Transverse colon (tissue), 4 donors: ENCODE data around the gene BNC1. TPM values are rescaled to one million over a fixed set of nuclear protein-coding genes. Genes with fewer than 3 reads are reported as not detected.

ENCODE experiments used
- DNase-seq: peaks from one replicate; pipeline ENCODE4 v3.0.0-alpha.2; 2019
- H3K27ac ChIP-seq, 4 donors: fragments of 200-600 bp; sonication (generic); 2 replicates each; pipeline ENCODE4 v1.5.1; 2016 to 2018; ENCODE audit warnings: inconsistent platforms in 4 of 4
- H3K27me3 ChIP-seq: fragments of 200-600 bp; sonication (generic); 2 replicates; pipeline ENCODE4 v1.5.1; 2017; ENCODE audit warnings: inconsistent platforms
- H3K36me3 ChIP-seq, 4 donors: fragments of 200-600 bp; sonication (generic); 2 replicates each; pipeline ENCODE4 v1.5.1; 2017 to 2019; ENCODE audit warnings: inconsistent platforms in 4 of 4
- H3K4me1 ChIP-seq, 4 donors: fragments of 200-600 bp; sonication (generic); 2 replicates each; pipeline ENCODE4 v1.5.1; 2017 to 2020; ENCODE audit warnings: inconsistent platforms in 4 of 4
- H3K4me3 ChIP-seq, 4 donors: fragments of 200-600 bp; sonication (generic); 1 replicate in 1 of 4; 2 replicates in 3 of 4; pipeline versions ENCODE4 v1.5.1 to v1.6.1; 2017 to 2019; ENCODE audit warnings: inconsistent platforms in 4 of 4
- H3K9me3 ChIP-seq, 2 donors: fragments of 200-600 bp; sonication (generic); 2 replicates each; pipeline ENCODE4 v1.5.1; 2017 to 2019; ENCODE audit warnings: inconsistent platforms in 2 of 2
- EP300 ChIP-seq: sonication (generic); formaldehyde crosslinking; IDR thresholded peaks from one replicate; pipeline ENCODE4 v1.6.1; 2017; ENCODE audit warnings: antibody characterized with exemption, low read depth
- POLR2A ChIP-seq: fragments of 450-650 bp; IDR thresholded peaks from one replicate; pipeline ENCODE4 v1.6.1; 2016; ENCODE audit warnings: antibody characterized with exemption, mild to moderate bottlenecking, moderate library complexity
- POLR2AphosphoS5 ChIP-seq, 3 donors: sonication (generic); formaldehyde crosslinking; IDR thresholded peaks; one replicate each; pipeline ENCODE4 v1.6.1; 2016; ENCODE audit warnings: antibody characterized with exemption in 3 of 3
- WGBS, 2 donors: methylation state at CpG; one replicate each; pipeline ENCODE4 v1.1.5; 2018; ENCODE audit warnings: low coverage in 1 of 2; 5-methylcytosine and 5-hydroxymethylcytosine counted together
- in situ Hi-C, 4 donors: fragments of 200-750 bp; cut with MboI; loops; one replicate each; pipeline versions ENCODE4 v1.15.0 to v1.15.1; 2017; ENCODE audit warnings: low sequenced_read_pairs in 3 of 4, low pct_ligation_motif_present in 1 of 4, low pct_unique_long_range_greater_than_20kb in 1 of 4
- intact Hi-C: fragments of 100-400 bp; cut with DNase I; formaldehyde crosslinking; loops from one replicate; pipeline ENCODE4 v1.15.1; 2023; ENCODE audit warnings: low total_unique reads
- total RNA-seq, 4 donors: library from RNA; depleted of rRNA; stranded (reverse); fragments of >200 nt; gene quantifications; one replicate each; pipeline ENCODE4 v1.1.0, GENCODE V29; 2016
- TF ChIP-seq, protein P1 (sequence below), 5 experiments: fragments of 200-600 bp in 3 of 5; fragments of 450-650 bp in 2 of 5; sonication (generic) in 3 of 5; IDR thresholded peaks; 1 replicate in 2 of 5; 2 replicates in 3 of 5; pipeline ENCODE4 v1.5.1; 2016 to 2017; ENCODE audit warnings: antibody characterized with exemption in 5 of 5, inconsistent platforms in 3 of 5, mild to moderate bottlenecking in 2 of 5, moderate library complexity in 1 of 5

The BNC1 gene
- total RNA-seq, 4 donors from 2014 or later = not detected

DNA sequence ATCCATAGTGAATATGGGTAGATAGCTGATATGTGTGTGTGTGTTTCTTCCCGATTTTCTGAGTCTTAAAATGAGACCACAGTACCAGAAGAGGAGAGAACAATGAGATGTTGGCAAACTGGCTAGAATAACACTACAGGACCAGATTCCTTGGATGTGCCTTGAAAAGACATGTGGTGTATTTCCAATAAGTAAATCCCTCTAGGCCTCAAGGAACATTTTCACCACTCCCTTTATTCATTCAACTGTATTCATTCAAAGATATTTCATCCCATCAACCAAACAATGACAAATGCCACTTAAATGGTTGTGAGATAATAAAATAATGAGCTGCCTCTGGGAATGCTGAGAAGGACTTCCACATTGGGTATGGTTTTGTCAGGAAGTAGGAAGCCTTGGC is 8.7 kb upstream of the BNC1 start:
- H3K4me1 ChIP-seq = no peaks in the 10 kb centered on the region
- H3K36me3 ChIP-seq = no peaks in the 10 kb centered on the region
- 43 to 57% methylated on average over 1 of the region's 1 CpG for WGBS, 2 donors
- H3K9me3 ChIP-seq = no peaks in the 10 kb centered on the region
- peaks cover 23% of the 10 kb centered on the region for H3K27me3 ChIP-seq
- intact Hi-C loops = no loop called here
- in situ Hi-C loops = no loop called here
- H3K4me3 ChIP-seq = no peak overlapping the region
- H3K27ac ChIP-seq = no peak overlapping the region
- TF ChIP-seq POLR2A (no peak), POLR2AphosphoS5 (IDR thresholded peaks at IDR 0.05) (no peak), EP300 (no peak)
- TF ChIP-seq, protein P1, sequence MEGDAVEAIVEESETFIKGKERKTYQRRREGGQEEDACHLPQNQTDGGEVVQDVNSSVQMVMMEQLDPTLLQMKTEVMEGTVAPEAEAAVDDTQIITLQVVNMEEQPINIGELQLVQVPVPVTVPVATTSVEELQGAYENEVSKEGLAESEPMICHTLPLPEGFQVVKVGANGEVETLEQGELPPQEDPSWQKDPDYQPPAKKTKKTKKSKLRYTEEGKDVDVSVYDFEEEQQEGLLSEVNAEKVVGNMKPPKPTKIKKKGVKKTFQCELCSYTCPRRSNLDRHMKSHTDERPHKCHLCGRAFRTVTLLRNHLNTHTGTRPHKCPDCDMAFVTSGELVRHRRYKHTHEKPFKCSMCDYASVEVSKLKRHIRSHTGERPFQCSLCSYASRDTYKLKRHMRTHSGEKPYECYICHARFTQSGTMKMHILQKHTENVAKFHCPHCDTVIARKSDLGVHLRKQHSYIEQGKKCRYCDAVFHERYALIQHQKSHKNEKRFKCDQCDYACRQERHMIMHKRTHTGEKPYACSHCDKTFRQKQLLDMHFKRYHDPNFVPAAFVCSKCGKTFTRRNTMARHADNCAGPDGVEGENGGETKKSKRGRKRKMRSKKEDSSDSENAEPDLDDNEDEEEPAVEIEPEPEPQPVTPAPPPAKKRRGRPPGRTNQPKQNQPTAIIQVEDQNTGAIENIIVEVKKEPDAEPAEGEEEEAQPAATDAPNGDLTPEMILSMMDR (IDR thresholded peaks at IDR 0.05) = no peak
- no peak for DNase-seq

DNA sequence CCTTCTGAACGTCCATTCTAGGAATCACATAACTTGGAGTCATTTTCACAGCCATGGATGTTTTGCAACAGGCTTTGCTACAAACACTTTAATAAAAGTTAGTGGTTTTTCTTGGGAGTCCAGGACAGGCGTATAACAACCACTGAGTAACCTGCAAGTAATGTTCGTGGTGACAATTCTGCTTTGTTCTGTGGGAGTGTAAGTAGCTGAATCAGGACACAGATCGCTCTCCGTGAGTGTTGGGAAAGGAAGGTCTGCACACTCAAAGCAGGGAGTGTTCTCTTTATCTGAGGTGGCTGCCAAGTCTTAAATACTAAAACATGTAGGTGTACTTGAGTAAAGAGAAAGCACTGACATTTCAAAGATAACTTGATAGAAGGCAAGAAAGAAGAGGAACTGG is 7.9 kb upstream of the BNC1 start:
- 65 to 67% methylated on average over 4 to 5 of the region's 5 CpGs for WGBS, 2 donors
- H3K36me3 ChIP-seq = no peaks in the 10 kb centered on the region
- no peak for DNase-seq
- H3K27ac ChIP-seq = no peak overlapping the region
- intact Hi-C loops (no loop called here), in situ Hi-C loops (no loop called here)
- no peaks in the 10 kb centered on the region for H3K4me1 ChIP-seq
- H3K9me3 ChIP-seq = no peaks in the 10 kb centered on the region
- no peak overlapping the region for H3K4me3 ChIP-seq
- TF ChIP-seq, protein P1 (IDR thresholded peaks at IDR 0.05) = no peak
- TF ChIP-seq EP300 (no peak), POLR2AphosphoS5 (IDR thresholded peaks at IDR 0.05) (no peak), POLR2A (no peak)
- H3K27me3 ChIP-seq = peaks cover 20% of the 10 kb centered on the region

DNA sequence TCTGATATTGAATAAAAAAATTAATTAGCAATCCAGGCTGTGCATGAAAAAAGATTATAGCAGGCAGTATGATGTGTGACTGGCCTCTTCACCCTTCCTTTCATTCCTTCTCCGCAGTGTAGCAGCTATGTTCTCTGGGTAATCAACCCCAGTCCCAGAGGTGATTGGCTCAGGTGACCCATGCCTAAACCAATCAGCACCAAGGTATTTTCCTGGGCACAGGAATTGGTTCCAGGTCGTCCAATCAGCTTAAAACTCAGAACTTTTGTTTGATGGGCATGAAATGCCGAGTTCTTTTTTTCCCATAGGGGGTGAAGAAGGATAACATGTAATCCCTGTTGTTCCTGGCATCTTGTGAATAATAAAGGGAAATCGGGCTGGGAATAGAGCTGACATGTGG is 5.8 kb upstream of the BNC1 start:
- WGBS, 2 donors = 59 to 73% methylated on average over 3 to 4 of the region's 4 CpGs
- Histone ChIP-seq H3K4me3 (no peak overlapping the region), H3K27me3 (peaks cover 26% of the 10 kb centered on the region), H3K36me3 (no peaks in the 10 kb centered on the region), H3K27ac (no peak overlapping the region), H3K9me3 (no peaks in the 10 kb centered on the region), H3K4me1 (no peaks in the 10 kb centered on the region)
- no peak for DNase-seq
- intact Hi-C loops = no loop called here
- in situ Hi-C loops = no loop called here
- TF ChIP-seq, protein P1 (IDR thresholded peaks at IDR 0.05) = no peak
- TF ChIP-seq POLR2A (no peak), EP300 (no peak), POLR2AphosphoS5 (IDR thresholded peaks at IDR 0.05) (no peak)

DNA sequence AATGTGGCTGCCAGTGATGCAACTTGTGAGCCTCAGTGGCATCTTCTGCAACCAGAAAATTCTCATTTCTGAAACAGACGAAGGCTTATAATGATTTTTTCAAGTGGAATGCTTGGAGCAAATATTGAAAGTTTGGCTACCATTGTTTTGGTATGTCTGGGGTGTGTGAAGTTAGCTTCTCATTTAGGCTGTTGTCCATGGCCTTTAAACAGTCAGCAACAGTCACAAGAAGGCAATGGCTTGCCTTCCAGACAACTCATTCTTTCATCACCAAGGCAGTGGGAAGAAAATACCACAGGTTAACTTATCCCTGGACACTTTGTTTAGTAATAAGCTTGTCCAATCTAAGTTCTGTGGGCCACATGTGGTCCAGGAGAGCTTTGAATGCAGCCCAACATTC is 4.7 kb upstream of the BNC1 start:
- in situ Hi-C loops (no loop called here), intact Hi-C loops (no loop called here)
- H3K4me3 ChIP-seq = no peak overlapping the region
- WGBS, 2 donors = 85 to 86% methylated on average over 1 of the region's 1 CpG
- H3K36me3 ChIP-seq = no peaks in the 10 kb centered on the region
- H3K27me3 ChIP-seq = peaks cover 35% of the 10 kb centered on the region
- no peak for DNase-seq
- TF ChIP-seq, protein P1 (IDR thresholded peaks at IDR 0.05) = no peak
- TF ChIP-seq POLR2AphosphoS5 (IDR thresholded peaks at IDR 0.05) = no peak
- TF ChIP-seq EP300 = no peak
- TF ChIP-seq POLR2A = no peak
- H3K4me1 ChIP-seq = peaks cover 0 to under 1% (median 0%) of the 10 kb centered on the region in 4 donors
- H3K9me3 ChIP-seq = no peaks in the 10 kb centered on the region
- no peak overlapping the region for H3K27ac ChIP-seq
